GM12892 (cell line): Measurements from ENCODE around the gene ATP6V1A.

ENCODE experiments used
- POLR2A ChIP-seq: IDR thresholded peaks from 2 replicates; pipeline ENCODE4 v1.6.1; 2011; ENCODE audit warnings: low read depth, low read length, control low read depth
- POLR2AphosphoS5 ChIP-seq: IDR thresholded peaks from 2 replicates; pipeline ENCODE4 v1.6.1; 2011; ENCODE audit warnings: low read depth, low read length, control low read depth
- TAF1 ChIP-seq: IDR thresholded peaks from 2 replicates; pipeline ENCODE4 v1.6.1; 2011; ENCODE audit warnings: low read depth, mild to moderate bottlenecking, control low read depth, low read length, borderline replicate concordance

DNA sequence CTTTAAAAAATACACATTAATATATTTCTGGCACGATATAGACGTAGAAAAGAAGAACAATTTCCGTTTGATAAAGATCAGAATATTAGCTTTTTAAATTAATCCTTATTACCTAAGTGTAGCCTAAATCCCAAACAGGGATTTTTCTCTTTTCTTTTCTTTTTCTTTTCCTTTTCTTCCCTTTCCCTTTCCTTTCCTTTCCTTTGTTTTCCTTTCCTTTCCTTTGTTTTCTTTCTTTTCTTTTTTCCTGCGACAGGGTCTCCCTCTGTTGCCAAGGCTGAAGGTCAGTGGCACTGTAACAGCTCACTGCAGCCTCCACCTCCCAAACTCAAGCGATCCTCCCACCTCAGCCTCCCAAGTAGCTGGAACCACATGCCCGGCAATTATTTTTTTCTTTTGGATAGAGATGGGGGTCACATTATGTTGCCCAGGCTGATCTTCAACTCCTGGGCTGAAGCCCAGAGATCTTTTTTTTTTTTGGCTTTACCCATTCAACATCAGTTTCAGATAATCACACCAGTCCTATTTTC is 48.6 kb upstream of the ATP6V1A start:
- no peak for TF ChIP-seq POLR2A
- TF ChIP-seq POLR2AphosphoS5, result no peak
- no peak for TF ChIP-seq TAF1
